GM13976 (cell line): ENCODE measurements around the gene THSD8.
A peak's percentile ranks its signal among the peaks of the same experiment; 100 is the strongest.

Experiments
- DNase-seq: peaks from one replicate; pipeline ENCODE4 v3.0.0; 2012; ENCODE audit warnings: low spot score
- CTCF ChIP-seq: IDR thresholded peaks from 2 replicates; pipeline ENCODE4 v1.5.1; 2012; ENCODE audit warnings: borderline replicate concordance, mild to moderate bottlenecking; ENCODE audit not compliant: insufficient read depth; ENCODE audit errors: extremely low read depth, missing control alignments, control extremely low read depth
- in situ Hi-C: fragments of 300-500 bp; cut with MboI; formaldehyde crosslinking; loops from one replicate; pipeline ENCODE4 v1.12.0; 2022; ENCODE audit warnings: low sequenced_read_pairs, mixed read lengths, inconsistent platforms; ENCODE audit not compliant: unreplicated experiment

The THSD8 gene

GRCh38 chr19:12764698-12765097 is 37.2 kb upstream of the THSD8 start:
- in situ Hi-C loops, result no loop called here
- no peak for TF ChIP-seq CTCF
- DNase-seq, result no peak

- DNase-seq, result peak; percentile 89
- in situ Hi-C loops, result no loop called here
Observed at GRCh38 chr19:12766051-12766521, 35.8 kb upstream of the THSD8 start.

GRCh38 chr19:12767150-12767549 is 34.7 kb upstream of the THSD8 start:
- no peak for TF ChIP-seq CTCF
- in situ Hi-C loops, result no loop called here
- DNase-seq, result no peak

More at GRCh38 chr19:12766051-12766521, 35.8 kb upstream of the THSD8 start:
- TF ChIP-seq CTCF, result peak; percentile 97

- no peak for TF ChIP-seq CTCF
- in situ Hi-C loops, result no loop called here
- DNase-seq, result no peak
Observed at GRCh38 chr19:12767666-12768065, 34.2 kb upstream of the THSD8 start.

GRCh38 chr19:12769689-12770088 is 32.2 kb upstream of the THSD8 start:
- in situ Hi-C loops, result no loop called here
- peak; percentile 22 for TF ChIP-seq CTCF
- peak; percentile 91 for DNase-seq

GRCh38 chr19:12770922-12771321 is 30.9 kb upstream of the THSD8 start:
- no peak for TF ChIP-seq CTCF
- DNase-seq, result no peak
- in situ Hi-C loops, result no loop called here

GRCh38 chr19:12772323-12772722 is 29.5 kb upstream of the THSD8 start:
- in situ Hi-C loops, result no loop called here
- TF ChIP-seq CTCF, result no peak

More at GRCh38 chr19:12772323-12772722, 29.5 kb upstream of the THSD8 start:
- DNase-seq, result no peak
